Amniotic epithelial cell (primary cell): ENCODE results near the gene TFCP2.
"Not testable (repeated sequence)": the region's sequence is repeated elsewhere in the genome, so short reads cannot be mapped to it uniquely, and the experiment has no call there.

Experiments
- DNase-seq: peaks from one replicate; pipeline ENCODE4 v3.0.0-alpha.2; 2010; ENCODE audit warnings: low read depth

The TFCP2 gene

DNA sequence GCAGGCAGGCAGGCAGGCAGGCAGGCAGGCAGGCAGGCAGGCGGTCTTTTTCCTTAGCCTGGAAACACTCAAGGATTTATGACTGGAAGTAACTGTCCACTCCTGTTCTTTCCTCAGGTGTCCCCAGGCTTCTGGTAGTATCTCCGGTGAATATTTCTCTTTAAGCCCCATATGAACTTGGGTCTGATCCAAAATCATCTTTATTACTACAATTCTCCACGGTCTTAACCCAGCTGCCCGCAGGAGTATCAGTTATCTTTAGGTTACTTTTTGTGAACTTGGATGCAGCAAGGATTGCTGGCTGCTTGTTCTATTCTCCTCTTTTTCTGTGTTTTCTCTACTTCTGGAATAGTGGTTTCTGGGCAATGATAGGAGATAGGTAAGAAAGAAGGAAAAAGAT, 92.8 kb downstream of the TFCP2 start:
- DNase-seq, result no peak

GRCh38 chr12:51078866-51079265, 94.1 kb downstream of the TFCP2 start:
- not testable (repeated sequence) for DNase-seq

DNA sequence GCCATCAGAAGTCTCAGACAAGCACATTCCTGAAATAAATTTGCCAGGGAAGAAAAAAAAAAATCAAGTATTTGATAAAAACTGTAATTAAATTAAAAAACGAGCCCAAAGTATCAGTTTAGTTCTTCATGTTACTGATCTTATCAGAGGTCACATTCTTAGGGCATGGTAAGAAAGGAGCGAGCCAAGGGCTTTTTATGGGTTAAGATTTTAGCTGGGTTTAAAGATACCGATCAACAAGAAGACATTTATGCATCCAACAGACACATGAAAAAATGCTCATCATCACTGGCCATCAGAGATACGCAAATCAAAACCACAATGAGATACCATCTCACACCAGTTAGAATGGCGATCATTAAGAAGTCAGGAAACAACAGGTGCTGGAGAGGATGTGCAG, 94.6 kb downstream of the TFCP2 start:
- DNase-seq, result not testable (repeated sequence)

DNA sequence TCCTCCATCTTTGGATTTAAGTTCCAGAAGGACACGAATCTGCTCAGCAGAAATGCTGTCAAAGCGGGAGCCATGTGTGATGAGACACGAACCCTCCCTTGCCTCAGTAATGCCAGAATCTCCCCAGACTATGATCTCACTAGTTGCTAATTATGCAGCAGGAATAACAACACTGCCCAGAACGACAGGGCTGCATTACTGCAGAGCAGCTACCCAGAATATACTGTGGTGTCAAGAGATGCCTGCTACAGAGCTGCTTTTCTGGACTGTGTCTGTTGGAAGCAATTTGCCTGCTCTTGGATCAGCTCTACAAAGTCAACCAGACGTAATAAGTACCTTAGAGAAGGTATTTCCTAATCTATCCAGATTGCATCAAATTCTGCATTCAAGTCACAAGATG, 95.0 kb downstream of the TFCP2 start:
- peak; percentile 72 for DNase-seq

DNA sequence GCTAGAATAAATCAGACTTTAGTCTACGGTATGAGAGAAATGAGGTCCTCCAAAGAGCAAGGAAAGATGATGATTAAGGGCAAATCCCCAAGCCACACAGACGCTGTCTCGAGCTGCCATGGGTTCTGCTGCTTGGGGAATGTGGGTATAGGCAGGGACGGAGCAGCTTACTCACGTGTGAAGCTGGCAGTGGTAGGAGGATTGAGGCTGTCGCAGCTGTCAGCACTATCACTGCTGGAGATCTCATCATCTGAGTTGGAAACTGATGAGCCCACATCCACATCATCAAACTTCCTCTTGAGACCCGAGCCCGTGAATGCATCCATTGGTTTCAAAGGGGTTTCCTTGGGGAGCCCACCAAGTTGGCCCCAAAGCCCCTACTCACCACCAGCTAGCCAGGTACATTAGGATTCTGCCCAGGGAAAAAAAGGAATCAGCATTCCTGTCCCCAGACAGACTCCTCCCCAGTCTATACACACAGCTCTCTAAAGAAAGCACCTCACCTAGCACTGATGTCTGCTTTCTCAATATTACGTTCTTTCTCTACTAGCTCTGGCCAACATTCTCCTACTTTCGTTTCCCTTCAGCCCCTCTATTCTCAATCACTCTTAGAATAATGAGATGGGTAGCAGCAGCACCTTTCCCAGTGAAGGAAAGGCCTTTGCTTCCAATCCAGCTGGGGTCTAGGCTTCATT, 96.6 kb downstream of the TFCP2 start:
- no peak for DNase-seq

GRCh38 chr12:51075390-51075789, 97.5 kb downstream of the TFCP2 start:
- DNase-seq, result no peak

DNA sequence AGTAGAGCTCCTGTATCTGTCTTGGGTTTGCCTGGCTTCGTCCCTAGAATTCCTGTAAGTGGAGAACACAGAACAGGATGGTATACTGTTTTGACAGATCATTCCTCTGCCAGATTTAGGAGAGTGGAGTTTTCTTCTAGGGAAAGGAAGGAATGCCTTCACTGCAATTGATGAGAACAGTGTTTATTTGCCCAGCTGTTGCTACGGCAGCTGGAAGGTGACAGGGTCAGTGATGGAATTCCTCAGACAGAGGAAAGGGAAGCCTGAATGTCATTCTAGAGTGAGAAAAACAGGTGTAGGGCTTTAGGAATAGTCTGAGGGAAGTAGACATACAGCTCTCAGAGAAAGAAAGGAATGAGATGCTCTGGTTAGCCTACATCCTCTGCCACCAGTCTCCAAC, 101.3 kb downstream of the TFCP2 start:
- no peak for DNase-seq

DNA sequence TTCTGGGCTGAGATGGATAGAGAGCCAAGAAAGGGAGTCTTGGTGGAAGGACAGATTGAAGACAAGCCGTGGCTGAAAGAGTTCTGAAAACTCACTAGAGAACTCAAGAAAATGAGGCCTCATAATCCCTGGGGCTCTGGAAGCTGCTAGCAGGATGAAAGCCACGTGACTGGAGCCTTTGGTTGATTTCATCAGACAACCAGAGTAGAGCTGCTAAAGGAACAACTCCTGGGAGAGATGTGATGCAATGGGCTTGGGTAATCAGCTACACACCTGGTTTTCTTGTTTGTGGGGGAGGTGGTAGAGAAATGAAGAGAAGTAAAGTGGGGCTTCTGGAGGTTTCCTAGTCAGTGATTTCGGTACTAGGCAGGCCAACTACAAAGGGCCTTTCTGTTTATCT, 102.9 kb downstream of the TFCP2 start:
- peak; percentile 98 for DNase-seq

DNA sequence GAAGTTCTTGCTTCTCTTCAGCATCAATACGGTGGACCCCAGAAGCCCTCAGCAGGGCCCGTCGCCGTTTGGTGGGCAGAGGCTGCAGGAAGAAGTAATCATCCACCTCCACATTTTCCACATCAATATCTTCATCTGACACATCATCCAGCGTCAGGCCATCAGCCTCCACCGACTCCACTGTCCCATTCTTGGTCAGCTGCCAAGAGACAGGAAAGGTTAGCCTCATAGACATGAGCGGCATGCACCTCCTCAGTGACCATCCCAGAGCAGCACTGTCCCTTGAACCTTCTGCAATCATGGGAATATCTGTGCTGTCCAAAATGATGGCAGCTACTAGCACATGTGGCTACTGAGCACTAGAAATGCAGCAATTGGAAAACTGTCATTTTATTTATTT, 105.2 kb downstream of the TFCP2 start:
- DNase-seq, result no peak

DNA sequence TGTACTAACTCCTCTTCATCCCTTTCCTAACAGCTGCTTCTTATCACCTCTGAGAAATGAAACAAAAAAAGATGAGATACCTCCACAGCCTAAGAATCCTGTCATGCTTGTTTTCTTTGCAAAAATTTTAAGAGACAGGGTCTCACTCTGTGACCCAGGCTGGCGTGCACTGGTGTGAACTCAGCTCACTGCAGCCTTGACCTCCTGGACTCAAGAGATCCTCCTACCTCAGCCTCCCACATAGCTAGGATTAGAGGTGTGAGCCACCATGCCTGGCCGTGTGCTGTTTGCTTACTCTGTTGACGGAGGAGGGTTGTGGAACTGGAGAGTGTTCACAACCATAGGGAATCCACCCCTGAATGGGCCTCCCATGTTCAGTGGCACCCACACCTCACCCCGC, 105.7 kb downstream of the TFCP2 start:
- no peak for DNase-seq

DNA sequence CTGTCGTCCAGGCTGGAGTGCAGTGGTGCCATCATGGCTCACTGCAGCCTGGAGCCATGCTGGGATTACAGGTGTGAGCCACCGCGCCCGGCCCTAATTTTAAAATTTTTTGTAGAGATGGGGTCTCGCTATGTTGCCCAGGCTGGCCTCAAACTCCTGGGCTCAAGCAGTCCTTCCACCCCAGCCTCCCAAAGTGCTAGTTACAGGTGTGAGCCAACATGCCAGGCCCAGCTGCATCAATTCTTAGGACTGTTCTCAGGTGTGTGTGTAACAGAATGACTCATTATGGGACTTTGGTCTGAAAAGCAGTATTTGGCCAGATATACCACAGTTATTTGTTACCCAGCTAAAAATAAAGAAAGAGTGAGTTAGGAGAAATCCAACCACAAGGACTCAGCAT, 107.4 kb downstream of the TFCP2 start:
- no peak for DNase-seq

GRCh38 chr12:51062631-51063397, 110.1 kb downstream of the TFCP2 start:
- DNase-seq, result no peak

GRCh38 chr12:51059086-51059485, 113.8 kb downstream of the TFCP2 start:
- DNase-seq, result no peak

GRCh38 chr12:51056242-51056641, 116.7 kb downstream of the TFCP2 start:
- DNase-seq, result peak; percentile 95

DNA sequence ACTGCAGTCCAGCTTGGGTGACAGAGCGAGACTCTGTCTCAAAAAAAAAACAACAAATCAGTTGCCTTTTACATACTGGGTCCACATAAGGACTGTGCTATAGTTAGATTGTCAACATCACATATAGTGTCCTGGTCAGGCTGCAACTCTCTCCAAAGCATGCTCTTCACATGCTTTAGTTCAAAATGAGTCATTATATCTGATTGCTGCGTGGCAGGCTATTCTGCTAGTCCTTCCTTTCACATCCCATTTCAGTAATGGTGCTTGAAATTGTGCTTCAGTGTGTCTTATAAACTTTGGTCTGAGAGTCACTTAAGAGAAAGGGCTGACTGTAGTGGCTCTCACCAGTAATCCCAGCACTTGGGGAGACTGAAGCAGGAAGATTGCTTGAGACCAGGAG, 117.9 kb downstream of the TFCP2 start:
- no peak for DNase-seq

GRCh38 chr12:51051787-51052186, 121.1 kb downstream of the TFCP2 start:
- no peak for DNase-seq

- DNase-seq, result no peak
These were observed 123.4 kb downstream of the TFCP2 start for GRCh38 chr12:51049525-51049924.

DNA sequence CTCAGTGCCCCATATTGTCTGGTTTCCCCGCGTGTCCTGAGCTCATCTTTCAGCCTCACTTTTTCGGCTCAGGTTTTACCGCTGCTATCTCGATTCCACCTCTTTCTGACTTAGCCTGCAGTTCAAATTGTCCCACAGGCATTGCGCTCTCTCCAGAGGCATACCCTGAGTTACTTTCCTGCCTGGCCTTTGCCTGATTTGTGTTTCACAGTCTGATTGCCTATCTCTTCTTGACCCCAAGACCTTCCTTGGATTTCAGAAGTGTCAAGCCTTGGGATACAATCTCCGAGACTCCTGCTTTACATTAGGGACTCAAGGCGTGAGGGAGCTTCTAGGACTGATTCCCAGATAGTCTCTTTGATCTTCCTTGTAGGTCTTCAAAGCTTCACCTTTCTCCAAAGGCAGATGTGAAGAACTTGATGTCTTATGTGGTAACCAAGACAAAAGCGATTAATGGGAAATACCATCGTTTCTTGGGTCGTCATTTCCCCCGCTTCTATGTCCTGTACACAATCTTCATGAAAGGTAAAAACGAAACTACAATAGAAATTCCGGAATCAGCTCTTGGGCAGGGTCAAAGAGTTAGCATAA, 124.2 kb downstream of the TFCP2 start:
- no peak for DNase-seq

GRCh38 chr12:51047655-51048540, 125.0 kb downstream of the TFCP2 start, which contains the start of gene LETMD1:
Gene LETMD1 (plus strand): TSS chr12:51048327. CDS start chr12:51048357, 30 bp downstream.
- DNase-seq, result peak; percentile 98
